HG02884 (cell line): Measurements from ENCODE around the gene DNAJC11.

Experiments used
- ATAC-seq: cut with Tn5 transposase; IDR thresholded peaks from one replicate; pipeline ENCODE4 v1.9.1; 2021; ENCODE audit warnings: mild to moderate bottlenecking, moderate library complexity; ENCODE audit not compliant: unreplicated experiment

Gene DNAJC11

DNA sequence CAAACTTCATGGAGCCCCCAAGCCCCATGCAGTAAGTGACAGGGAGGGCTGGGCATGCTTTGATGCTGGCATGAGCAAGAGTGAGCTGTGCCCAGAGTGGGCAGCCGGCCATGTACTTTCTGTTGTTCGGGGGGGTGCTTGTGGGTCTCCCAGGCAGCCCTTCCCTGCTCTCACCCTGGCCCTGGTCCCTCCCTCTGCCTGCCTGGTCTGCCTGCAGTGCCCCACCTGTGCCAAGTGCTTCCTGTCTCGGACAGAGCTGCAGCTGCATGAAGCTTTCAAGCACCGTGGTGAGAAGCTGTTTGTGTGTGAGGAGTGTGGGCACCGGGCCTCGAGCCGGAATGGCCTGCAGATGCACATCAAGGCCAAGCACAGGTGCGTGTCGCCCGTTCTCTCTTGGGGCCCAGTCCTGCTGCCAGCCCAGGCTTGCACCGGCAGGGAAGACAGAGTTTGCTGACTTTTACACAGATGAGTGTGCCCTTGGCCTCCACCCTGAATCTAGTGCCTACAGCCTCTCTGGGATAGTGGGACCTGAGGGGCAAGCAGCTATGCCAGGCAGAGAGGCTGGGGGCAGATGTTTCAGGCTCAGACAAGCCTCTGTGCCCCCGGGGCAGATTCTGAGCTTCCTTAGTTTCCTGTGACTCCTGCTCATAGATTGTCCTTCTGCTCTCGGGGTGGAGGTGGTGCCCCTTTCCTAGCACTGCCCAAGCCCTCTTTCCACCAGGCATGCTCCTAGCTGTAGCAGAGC is 114.2 kb downstream of the DNAJC11 start:
- ATAC-seq = no peak

DNA sequence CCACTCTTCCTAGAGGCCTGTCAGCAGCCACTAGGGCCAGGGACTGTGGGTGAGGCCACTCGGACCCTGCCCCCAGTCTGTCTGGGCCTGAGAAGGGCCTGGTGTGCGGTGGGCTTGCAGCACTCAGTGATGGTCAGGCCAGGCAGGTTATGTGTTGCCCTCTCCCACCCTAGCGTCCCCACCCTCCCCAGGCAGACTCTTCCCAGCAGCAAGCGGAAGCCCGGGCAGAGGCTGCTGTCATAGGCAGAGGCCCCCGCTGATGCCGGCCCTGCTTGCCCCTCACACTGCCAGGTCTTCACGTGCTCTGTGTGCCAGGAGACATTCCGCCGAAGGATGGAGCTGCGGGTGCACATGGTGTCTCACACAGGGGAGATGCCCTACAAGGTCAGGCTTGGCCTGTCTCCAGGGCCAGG is 115.2 kb downstream of the DNAJC11 start:
- no peak for ATAC-seq

DNA sequence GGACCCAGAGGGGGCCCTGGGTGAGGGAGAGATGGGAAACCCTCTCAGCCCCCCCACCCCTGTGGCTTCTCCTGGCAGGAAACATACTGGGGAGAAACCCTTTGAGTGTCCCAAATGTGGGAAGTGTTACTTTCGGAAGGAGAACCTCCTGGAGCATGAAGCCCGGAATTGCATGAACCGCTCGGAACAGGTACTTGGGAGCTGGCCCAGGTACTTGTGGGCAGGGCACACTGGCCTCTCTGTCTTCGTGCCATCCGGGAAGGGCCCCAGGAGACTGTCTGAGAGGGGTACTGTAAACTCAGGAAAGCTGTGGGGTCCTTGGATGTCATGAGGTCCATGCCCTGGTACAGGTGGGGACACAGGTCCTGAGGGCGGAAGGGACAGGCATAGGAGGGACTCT is 115.8 kb downstream of the DNAJC11 start:
- no peak for ATAC-seq

DNA sequence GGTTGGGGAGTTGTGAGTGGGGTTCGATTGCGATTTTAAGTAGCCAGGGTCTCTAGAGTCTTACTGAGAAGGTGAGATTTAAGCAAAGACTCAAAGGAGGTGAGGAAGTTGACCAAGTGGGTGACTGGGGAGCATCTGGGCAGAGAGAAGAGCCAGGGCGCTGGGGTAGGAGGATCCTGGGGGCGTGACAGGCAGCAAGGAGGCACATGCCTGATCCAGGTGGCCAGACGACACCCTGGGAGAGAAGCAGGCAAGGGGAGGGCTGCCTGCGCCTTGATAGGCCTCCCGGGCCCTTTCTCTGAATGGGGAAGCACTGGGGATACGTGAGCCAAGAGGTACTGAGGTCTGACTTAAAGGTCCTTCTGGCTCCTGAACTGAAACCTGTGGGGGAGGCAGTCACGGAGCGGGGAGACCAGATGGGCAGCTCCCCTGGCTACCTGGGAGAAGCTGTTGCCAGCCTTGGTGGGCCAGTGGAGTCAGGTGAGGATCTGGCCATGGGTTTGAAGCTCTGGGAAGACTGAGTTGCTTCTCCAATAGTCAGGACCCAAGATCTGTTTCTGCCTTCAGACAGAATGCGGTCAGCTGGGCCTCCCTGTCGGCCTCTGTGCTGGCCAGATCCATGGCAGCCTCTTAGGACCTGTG is 116.4 kb downstream of the DNAJC11 start:
- ATAC-seq = no peak
